Activated CD4-positive, alpha-beta T cell treated with anti-CD3 and anti-CD28 coated beads, Interleukin-2, amount 50 U/mL, for 1 hour (primary cell): ENCODE data around the gene F2.
"Not testable (repeated sequence)": the region's sequence is repeated elsewhere in the genome, so short reads cannot be mapped to it uniquely, and the experiment has no call there.

Experiments used
- DNase-seq: peaks from one replicate; pipeline ENCODE4 v3.0.0-alpha.2; 2020

The F2 gene

GRCh38 chr11:46686886-46687795 lies 31.9 kb upstream of the F2 start:
- DNase-seq: no peak

GRCh38 chr11:46690702-46691101 lies 28.3 kb upstream of the F2 start:
- no peak for DNase-seq

GRCh38 chr11:46692450-46692849 lies 26.6 kb upstream of the F2 start:
- no peak for DNase-seq

DNA sequence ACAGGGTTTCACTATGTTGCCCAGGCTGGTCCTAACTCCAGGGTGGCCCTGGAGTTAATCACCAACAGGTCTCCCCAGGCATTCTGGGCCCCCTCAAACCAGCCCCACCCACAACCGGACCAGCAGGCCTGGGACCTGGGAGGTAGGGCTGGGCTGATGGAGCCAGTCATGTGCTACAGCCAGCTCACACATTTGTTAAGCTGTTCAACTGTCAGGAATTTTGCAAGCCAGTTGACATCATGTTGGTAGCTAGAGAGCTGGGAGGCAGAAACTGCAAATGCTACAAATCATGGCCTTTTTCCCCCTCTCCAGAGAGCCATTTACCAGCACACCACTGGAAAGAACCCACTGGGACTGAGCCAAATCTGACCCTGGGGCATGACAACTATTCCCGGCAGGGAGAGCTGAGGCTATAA lies 25.4 kb upstream of the F2 start:
- DNase-seq: no peak

GRCh38 chr11:46694072-46694471 lies 24.9 kb upstream of the F2 start:
- DNase-seq: no peak

DNA sequence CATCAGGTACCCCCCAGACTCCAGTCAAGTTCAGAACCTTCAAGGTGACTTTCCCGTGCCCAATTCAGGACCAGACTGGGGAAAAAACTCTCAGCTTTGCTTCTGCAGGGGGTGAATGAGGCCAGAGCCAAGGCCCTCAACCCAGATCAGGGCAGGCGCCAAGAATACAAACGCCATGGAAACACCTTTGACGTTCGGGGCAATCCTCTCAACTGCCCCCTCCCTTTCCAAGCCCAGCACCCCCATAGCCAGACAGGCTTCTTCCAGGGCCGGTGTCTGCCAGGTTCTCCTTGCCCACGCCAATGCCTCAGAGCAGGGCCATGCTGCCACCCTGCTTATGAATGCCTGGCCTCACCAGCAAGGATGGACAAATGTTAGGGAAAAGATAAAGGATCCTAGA lies 24.4 kb upstream of the F2 start:
- DNase-seq: no peak

DNA sequence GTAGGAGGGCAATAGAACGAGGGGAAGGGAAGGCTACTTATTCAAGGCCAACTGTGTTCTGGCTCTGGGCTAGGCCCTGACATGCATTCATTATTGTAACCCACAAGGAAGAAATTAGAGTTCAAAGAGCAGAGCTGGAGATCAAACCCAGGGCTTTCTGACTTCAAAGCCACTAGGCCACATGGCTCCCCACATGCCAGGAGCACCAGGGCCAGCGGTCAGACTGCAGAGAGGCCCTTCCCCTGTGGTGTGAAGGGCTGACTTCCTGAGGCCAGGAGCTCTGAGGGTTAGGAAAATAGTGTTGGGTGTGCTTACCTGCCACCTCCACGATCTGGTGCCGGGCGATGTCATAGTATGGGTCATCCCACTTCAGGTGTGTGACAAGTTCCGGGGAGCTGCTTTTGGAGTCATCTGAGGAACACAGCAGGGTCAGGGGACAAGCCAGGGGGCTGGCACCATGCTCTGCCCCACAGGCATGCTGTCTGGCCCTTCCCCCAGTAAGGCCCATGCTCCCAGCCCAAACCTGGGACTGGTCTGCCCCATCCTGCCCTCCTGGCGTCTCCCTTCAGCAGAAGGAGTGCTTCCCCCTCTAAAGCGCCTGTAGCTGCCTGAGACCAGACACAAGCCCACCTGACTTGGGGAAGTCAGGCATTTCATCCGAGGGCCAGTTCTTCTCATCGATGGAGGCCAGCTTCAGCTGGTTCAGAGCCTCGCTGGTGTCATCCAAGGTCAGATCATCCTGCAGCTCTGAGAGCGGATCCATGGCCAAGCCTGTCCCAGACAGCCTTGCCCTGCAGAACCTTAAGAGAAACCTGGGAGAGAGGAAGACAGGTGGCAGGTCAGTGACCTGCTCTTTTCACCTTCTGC lies 23.4 kb upstream of the F2 start:
- DNase-seq: no peak

DNA sequence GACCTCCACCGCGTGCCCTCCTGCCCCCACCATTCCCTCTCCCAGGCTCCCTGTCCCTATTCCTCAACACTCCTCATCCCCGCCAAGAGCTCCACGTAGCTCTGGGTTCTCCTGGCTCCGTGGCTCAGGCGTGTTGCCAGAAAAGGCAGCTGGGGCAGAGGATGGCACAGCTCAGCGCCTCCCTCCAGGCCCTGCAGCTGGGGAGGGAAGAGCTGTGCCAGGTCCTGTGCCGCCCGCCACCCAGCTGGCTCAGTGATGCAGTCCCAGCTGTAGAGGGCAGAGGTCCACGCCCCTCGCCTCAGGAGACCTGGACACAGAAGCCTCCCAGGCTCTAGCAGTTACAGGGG lies 22.8 kb upstream of the F2 start:
- no peak for DNase-seq

GRCh38 chr11:46697303-46697702 lies 21.7 kb upstream of the F2 start:
- no peak for DNase-seq

GRCh38 chr11:46697723-46698122 lies 21.3 kb upstream of the F2 start:
- DNase-seq: no peak

DNA sequence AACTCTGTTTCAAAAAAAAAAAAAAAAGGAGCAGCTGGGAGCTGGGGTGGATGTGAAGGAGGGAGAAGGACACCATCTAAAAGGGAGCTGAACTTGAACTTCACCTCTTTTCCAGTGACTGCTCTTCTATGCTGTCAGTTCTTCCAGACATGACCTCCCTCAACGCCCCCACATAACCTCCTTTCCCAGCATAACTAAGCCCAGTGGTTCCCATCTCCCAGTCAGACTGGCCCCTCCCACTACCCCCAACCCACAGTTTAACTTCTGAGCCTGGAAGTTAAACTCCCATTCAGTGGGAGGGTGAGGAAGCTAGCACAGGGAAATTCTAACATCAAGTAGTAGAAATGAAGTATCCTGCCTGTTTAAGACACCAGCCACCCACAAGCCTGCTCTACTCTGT lies 20.4 kb upstream of the F2 start:
- DNase-seq: no peak

- peak; percentile 99 for DNase-seq
These were observed 18.6 kb upstream of the F2 start, which contains the start of the genes ARHGAP1 and ZNF408 for GRCh38 chr11:46700241-46701077. Gene ARHGAP1, minus strand, starts transcription at chr11:46700619. Its CDS starts 4,512 bp downstream, at chr11:46696107. Gene ZNF408, plus strand, starts transcription at chr11:46701031. Its CDS starts 17 bp downstream, at chr11:46701048.

GRCh38 chr11:46701078-46701654 lies 17.8 kb upstream of the F2 start:
- no peak for DNase-seq

DNA sequence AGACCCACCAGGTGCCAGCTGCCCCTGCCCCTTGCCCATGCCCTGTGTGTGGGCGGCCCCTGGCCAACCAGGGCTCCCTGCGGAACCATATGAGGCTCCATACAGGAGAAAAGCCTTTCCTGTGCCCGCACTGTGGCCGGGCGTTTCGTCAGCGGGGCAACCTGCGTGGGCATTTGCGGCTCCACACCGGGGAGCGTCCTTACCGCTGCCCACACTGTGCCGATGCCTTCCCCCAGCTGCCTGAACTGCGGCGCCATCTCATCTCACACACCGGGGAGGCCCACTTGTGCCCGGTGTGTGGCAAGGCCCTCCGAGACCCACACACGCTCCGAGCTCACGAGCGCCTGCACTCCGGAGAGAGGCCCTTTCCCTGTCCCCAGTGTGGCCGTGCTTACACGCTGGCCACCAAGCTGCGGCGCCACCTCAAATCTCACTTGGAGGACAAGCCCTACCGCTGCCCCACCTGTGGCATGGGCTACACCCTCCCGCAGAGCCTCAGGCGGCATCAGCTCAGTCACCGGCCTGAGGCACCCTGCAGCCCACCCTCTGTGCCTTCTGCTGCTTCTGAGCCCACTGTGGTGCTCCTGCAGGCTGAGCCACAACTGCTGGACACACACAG lies 13.8 kb upstream of the F2 start:
- DNase-seq: no peak

DNA sequence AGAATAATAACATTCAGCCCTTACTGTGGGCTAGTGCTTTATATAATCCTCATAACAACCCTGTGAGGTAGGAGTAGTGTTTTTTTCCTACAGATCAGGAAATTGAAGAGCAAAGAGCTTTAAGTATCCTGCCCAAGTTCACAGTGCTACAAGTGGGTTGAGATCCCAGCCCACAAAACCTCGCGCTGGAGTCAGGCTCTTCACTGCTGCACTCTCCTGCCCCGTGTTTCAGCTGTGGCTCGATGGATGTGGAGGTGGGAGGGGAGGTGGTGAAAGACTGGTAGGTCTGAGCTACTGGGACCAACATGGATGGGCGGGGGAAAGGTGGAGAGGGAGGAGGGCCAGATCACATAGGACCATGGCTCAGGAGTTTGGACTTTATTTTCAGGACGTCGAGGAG lies 12.1 kb upstream of the F2 start:
- no peak for DNase-seq

DNA sequence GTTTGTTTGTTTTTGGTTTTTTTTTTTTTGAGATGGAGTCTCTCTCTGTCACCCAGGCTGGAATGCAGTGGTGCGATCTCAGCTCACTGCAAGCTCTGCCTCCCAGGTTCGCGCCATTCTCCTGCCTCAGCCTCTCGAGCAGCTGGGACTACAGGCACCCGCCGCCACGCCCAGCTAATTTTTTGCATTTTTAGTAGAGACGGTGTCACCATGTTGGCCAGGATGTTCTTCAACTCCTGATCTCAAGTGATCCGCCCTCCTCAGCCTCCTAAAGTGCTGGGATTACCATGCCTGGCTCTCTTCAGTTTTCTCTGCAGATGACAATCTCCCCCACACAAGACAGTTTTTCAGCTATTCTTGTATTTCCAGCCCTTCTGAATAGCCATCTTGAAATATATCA lies 9.7 kb upstream of the F2 start:
- not testable (repeated sequence) for DNase-seq

DNA sequence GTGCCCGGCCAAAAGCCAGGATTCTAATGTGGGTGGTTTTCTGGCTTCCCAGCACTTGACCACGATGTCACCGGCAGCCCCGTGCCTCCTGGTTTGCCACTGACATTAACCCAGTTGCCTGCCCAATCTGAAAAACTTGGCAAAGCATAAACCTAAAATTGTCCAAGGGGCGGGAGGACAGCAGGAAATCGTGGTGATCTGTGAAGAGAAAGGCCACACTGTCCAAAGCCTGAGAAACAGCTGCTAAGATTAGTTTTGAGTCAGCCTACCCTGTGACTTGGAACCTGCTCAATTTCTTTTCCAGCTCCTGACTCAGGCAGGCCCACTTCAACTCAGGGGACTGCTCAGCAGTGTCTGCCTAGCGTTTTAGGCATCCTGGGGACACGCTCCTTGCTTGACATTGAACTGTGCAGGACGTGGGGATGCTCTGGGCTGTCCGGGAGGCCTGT lies 8.2 kb upstream of the F2 start:
- no peak for DNase-seq

DNA sequence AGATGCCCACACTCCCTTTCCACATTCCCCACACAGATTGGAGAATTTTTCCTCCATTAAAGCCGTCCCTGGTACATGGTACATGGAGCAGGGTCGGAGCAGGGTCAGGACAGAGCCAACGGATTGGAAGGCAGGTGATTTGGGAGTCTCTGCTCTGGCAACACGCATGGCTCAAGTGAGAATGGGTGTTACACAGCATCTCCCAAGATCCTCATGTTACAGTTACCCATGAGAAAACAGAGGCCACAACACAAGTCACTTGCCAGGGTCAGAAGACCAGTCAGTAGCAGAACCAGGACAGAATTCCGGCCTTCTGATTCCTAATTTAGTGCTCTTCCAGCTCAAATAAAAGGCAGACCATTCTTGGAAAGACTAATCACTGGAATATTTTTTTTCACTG lies 7.7 kb upstream of the F2 start:
- no peak for DNase-seq

DNA sequence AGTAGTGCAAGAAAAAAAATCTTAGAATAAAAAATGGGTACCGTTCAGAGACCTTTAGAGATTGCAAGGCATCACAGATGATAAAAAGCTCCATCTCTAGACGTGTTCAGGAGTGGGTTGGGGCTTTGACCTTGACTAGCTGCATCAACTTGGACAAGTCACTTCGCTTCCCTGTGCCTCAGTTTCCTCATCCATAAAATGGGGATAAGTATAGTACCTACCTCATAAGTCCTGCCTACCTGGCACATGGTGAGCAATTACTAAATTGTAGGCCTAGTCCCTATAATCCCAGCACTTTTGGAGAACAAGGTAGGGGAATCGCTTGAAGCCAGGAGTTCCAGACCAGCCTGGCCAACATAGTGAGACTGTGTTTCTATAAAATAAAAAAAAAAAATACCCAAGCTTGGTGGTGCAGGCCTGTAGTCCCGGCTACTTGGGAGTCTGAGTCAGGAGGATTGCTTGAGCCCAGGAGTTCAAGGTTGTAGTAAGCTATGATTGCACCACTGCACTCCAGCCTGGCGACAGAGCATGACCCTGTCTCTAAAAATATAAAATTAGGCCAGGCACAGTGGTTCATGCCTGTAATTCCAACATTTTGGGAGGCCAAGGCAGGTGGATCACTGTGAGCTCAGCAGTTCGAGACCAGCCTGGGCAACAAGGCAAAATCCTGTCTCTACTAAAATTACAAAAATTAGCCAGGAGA lies 6.0 kb upstream of the F2 start:
- DNase-seq: no peak

DNA sequence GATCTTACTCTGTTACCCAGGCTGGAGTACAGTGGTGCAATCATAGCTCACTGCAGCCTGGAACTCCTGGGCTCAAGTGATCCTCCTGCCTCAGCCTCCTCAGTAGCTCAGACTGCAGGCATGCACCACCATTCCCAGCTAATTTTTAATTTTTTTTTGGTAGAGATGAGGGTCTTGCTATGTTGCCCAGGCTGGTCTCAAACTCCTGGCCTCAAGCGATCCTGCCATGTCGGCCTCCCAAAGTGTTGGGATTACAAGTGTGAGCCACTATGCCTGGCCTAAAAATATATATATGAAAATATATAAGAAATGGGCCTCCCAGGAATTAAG lies 1.2 kb upstream of the F2 start:
- DNase-seq: not testable (repeated sequence)
